ENCODE measurements around the gene SAMD4A.

The SAMD4A gene

DNA sequence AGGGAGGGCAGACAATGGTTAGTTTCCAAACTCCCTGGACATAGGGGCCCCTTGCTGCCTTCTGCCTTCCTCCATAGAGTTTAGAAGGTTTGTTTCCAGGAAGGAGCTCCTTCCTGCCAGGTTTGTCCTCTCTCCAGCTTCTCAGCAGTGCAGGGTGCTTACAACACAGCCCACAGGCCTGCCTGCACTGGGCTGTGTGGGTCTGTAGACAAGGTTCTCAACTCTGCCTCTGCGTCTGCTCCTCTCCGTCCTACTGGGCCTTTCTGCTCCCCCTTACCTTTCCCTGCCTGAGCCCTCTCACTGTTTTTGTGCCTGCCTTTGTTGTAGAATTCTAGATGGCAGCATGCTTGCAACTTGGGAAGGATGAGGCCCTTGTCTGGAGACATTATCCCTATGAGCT, 124.0 kb downstream of the SAMD4A start:
- TF ChIP-seq, protein P1, sequence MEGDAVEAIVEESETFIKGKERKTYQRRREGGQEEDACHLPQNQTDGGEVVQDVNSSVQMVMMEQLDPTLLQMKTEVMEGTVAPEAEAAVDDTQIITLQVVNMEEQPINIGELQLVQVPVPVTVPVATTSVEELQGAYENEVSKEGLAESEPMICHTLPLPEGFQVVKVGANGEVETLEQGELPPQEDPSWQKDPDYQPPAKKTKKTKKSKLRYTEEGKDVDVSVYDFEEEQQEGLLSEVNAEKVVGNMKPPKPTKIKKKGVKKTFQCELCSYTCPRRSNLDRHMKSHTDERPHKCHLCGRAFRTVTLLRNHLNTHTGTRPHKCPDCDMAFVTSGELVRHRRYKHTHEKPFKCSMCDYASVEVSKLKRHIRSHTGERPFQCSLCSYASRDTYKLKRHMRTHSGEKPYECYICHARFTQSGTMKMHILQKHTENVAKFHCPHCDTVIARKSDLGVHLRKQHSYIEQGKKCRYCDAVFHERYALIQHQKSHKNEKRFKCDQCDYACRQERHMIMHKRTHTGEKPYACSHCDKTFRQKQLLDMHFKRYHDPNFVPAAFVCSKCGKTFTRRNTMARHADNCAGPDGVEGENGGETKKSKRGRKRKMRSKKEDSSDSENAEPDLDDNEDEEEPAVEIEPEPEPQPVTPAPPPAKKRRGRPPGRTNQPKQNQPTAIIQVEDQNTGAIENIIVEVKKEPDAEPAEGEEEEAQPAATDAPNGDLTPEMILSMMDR (IDR thresholded peaks at IDR 0.05; ENCODE audit: insufficient read depth, low read depth, low read length, missing control alignments), result no peak
- H3K4me3 ChIP-seq (ENCODE audit: low read length), result no peak overlapping the region
- DNase-seq (ENCODE audit: low read depth), result no peak

DNA sequence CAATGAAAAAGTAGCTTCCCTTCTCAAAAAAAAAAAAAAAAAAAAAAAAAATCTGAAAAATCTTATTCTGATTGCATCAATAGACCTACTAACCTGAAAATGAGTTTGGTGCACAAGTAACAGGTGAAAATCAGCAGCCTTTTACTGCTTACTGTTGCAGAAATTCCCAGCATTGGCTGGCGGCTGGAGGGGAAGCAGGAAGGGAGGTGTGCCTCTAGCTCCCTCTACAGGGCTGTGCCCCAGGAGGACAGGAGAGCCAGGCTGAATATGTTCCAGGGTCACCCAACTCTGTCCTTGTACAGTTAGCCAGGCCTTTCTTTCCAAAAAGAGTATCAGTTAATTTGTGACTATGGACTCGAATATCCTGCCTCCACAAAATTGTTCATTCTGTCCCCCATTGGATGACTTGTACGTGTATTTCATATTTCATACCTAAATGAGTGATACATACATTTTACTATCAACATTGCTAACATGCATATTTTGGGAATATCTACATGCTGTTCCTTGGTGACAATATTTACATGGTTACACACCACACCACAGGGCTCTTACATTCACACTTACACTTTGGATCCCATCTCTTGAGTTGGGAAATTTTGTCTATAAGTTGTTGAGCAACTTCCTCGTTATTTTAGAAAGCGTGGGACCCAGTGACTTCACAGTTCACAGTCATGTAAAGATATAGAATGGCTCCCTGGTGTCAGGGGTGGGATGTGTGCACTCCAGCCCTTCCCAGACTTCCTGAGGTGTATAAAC, 124.8 kb downstream of the SAMD4A start:
- peak; percentile 79 for DNase-seq (ENCODE audit: low read depth)
- TF ChIP-seq, protein P1 (IDR thresholded peaks at IDR 0.05; ENCODE audit: insufficient read depth, low read depth, low read length, missing control alignments), result peak; percentile 99
- no peak overlapping the region for H3K4me3 ChIP-seq (ENCODE audit: low read length)

DNA sequence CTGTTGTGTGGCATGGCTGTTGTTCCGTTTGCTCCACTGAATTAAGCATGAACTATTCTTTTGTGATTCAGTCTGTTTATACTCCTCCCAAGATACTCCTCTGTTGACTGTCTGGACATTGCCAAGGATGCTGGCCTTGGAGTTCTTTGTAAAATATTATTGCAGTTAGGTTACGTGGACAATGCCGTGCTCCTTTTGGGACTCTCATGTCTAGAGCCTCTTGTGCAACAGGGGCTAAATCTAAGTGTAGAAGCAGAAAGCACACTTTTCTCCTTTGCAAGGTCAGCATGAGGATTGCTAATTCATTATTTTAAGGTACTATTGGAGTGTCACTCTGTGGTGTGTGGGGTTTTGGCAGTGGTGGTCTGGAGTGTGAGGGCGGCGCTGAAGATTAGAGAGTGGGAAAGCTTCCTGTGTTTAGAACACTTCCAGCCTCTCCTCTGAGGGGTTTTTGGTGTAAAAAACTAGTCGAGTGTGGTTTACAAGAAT, 125.4 kb downstream of the SAMD4A start:
- TF ChIP-seq, protein P1 (IDR thresholded peaks at IDR 0.05; ENCODE audit: insufficient read depth, low read depth, low read length, missing control alignments), result no peak
- DNase-seq (ENCODE audit: low read depth), result no peak
- no peak overlapping the region for H3K4me3 ChIP-seq (ENCODE audit: low read length)

DNA sequence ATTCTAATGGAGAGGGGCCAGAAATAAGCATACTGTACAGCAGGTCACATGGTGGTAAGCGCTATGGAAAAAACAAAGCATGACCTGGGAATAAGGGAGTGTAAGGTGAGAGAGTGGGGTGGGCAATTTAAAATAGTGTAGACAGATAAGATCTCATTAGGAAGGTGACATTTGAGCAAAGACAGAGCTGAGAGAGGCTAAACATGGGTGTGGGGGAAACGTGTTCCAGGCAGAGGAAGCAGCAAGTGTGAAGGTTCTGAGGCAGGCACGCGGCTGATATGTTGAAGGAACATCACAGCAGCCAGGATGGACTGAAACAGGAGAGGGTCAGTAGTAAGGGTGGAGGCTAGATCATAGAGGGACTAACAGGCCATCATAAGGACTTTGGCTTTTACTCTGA, 126.8 kb downstream of the SAMD4A start:
- TF ChIP-seq, protein P1 (IDR thresholded peaks at IDR 0.05; ENCODE audit: insufficient read depth, low read depth, low read length, missing control alignments), result no peak
- H3K4me3 ChIP-seq (ENCODE audit: low read length), result no peak overlapping the region
- no peak for DNase-seq (ENCODE audit: low read depth)

DNA sequence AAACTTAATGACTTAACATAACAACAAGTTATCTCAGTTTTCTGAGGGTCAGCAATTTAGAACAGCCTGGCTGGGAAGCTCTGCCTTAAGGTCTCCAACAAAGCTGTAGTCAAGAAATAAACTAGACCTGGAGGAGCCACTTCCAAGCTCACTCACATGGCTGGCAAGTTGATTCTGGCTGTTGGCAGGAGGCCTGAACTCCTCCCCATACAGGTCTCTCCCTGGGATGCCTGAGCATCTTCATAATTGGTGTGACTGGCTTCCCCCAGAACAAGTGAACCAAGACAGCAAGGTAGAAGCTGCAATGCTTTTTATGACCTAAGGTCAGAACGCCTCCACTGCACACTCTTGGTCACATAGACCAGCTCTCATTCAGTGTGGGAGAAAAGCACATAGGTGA, 128.3 kb downstream of the SAMD4A start:
- TF ChIP-seq, protein P1 (IDR thresholded peaks at IDR 0.05; ENCODE audit: insufficient read depth, low read depth, low read length, missing control alignments), result no peak
- H3K4me3 ChIP-seq (ENCODE audit: low read length), result no peak overlapping the region
- DNase-seq (ENCODE audit: low read depth), result peak; percentile 67

DNA sequence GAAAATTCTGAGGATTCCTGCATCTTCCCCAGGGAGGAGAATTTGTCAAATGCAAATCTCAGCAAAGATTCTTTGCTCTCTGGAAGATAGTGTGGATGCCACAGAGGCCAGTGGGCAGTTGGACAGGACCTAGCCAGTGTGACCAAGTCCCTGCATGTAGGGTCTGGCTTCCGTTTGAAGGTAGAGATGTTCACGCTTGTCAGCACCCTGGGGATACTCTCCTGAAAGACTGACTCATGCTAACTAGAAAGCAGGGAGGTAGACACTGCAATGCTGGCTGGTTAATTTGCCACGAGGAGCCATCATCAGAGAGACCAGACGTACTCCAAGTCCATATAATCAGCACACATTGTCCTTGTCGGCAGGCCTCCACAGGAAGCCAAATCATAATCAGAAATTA, 130.1 kb downstream of the SAMD4A start:
- peak; percentile 91 for DNase-seq (ENCODE audit: low read depth)
- no peak overlapping the region for H3K4me3 ChIP-seq (ENCODE audit: low read length)
- TF ChIP-seq, protein P1 (IDR thresholded peaks at IDR 0.05; ENCODE audit: insufficient read depth, low read depth, low read length, missing control alignments), result no peak

DNA sequence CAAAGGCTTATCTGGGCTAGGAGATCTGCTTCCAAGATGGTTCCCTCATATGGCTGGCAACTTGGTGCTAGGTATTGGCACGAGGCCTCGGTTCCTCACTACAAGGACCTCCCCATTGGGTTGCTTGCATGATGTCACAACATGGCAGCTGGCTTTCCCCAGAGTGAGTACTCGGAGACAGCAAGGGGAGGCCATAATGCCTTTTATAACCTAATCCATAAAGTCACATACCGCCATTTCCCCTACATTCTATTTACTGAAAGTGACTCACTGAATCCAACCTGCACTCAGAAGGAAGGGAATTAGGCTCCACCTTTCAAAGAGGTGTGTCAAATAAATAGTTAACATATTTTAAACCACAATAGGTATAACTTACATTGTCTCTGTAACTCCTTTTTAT, 130.9 kb downstream of the SAMD4A start:
- no peak overlapping the region for H3K4me3 ChIP-seq (ENCODE audit: low read length)
- DNase-seq (ENCODE audit: low read depth), result peak; percentile 70
- TF ChIP-seq, protein P1 (IDR thresholded peaks at IDR 0.05; ENCODE audit: insufficient read depth, low read depth, low read length, missing control alignments), result no peak
